Hepatocyte (in vitro differentiated cells): ENCODE results near the gene SIGLEC1. TPM values are rescaled to one million over a fixed set of nuclear protein-coding genes. Genes with fewer than 3 reads are reported as not detected.

ENCODE experiments used
- DNase-seq: peaks from one replicate; pipeline ENCODE4 v3.0.0-alpha.2; 2016; ENCODE audit warnings: low spot score
- H2AFZ ChIP-seq: fragments of 200-600 bp; sonication (generic); 2 replicates; pipeline ENCODE4 v1.6.0; 2016; ENCODE audit warnings: antibody characterized with exemption, mild to moderate bottlenecking
- H3K27ac ChIP-seq: fragments of 200-600 bp; sonication (generic); 2 replicates; pipeline ENCODE4 v1.5.1; 2016; ENCODE audit warnings: mild to moderate bottlenecking
- H3K27me3 ChIP-seq: fragments of 200-600 bp; sonication (generic); 2 replicates; pipeline ENCODE4 v1.6.1; 2016
- H3K36me3 ChIP-seq: fragments of 200-600 bp; sonication (generic); replicated peaks from 2 replicates; pipeline ENCODE4 v1.5.1; 2016; ENCODE audit warnings: low read depth; ENCODE audit not compliant: insufficient read depth
- H3K4me1 ChIP-seq: fragments of 200-600 bp; sonication (generic); 2 replicates; pipeline ENCODE4 v1.5.1; 2016; ENCODE audit warnings: mild to moderate bottlenecking, moderate library complexity; ENCODE audit not compliant: insufficient read depth
- H3K4me2 ChIP-seq: fragments of 200-600 bp; sonication (generic); 2 replicates; pipeline ENCODE4 v1.6.0; 2016
- H3K4me3 ChIP-seq: fragments of 200-600 bp; sonication (generic); 2 replicates; pipeline ENCODE4 v1.5.1; 2016; ENCODE audit warnings: mild to moderate bottlenecking
- H3K79me2 ChIP-seq: fragments of 200-600 bp; sonication (generic); 2 replicates; pipeline ENCODE4 v1.6.0; 2017; ENCODE audit warnings: mild to moderate bottlenecking
- H3K9me2 ChIP-seq: fragments of 200-600 bp; sonication (generic); replicated peaks from 2 replicates; pipeline ENCODE4 v1.6.0; 2017; ENCODE audit warnings: mild to moderate bottlenecking; ENCODE audit not compliant: insufficient read depth
- H3K9me3 ChIP-seq: fragments of 200-600 bp; sonication (generic); 2 replicates; pipeline ENCODE4 v1.5.1; 2016; ENCODE audit warnings: low read depth, mild to moderate bottlenecking
- H4K20me1 ChIP-seq: fragments of 200-600 bp; sonication (generic); 2 replicates; pipeline ENCODE4 v1.6.0; 2016; ENCODE audit warnings: mild to moderate bottlenecking; ENCODE audit not compliant: insufficient read depth, poor library complexity, severe bottlenecking
- CTCF ChIP-seq: fragments of 200-600 bp; sonication (generic); IDR thresholded peaks from 2 replicates; pipeline ENCODE4 v1.5.1; 2016; ENCODE audit warnings: antibody characterized with exemption, mild to moderate bottlenecking; ENCODE audit not compliant: poor library complexity
- EZH2 ChIP-seq: fragments of 200-600 bp; sonication (generic); IDR thresholded peaks from 2 replicates; pipeline ENCODE4 v1.6.1; 2016; ENCODE audit warnings: antibody characterized with exemption, mild to moderate bottlenecking, borderline replicate concordance
- EZH2phosphoT487 ChIP-seq: fragments of 200-600 bp; sonication (generic); IDR thresholded peaks from one replicate; pipeline ENCODE4 v1.6.1; 2018; ENCODE audit warnings: antibody characterized with exemption, mild to moderate bottlenecking, low read depth, moderate library complexity; ENCODE audit not compliant: unreplicated experiment, severe bottlenecking
- WGBS: methylation state at CpG from one replicate; pipeline ENCODE4 v1.1.6; 2016; ENCODE audit warnings: low lambda C conversion rate; ENCODE audit errors: missing lambda C conversion rate; 5-methylcytosine and 5-hydroxymethylcytosine counted together
- polyA plus RNA-seq: library from polyadenylated mRNA; unstranded; fragments of >200 nt; fragmentation: Nextera tagmentation; extraction: Ambion mirVana; gene quantifications from 2 replicates; pipeline ENCODE4 v1.2.1, GENCODE V29; 2016
- total RNA-seq: library from RNA; depleted of rRNA; stranded (reverse); fragments of >200 nt; gene quantifications from 2 replicates; pipeline ENCODE4 v1.2.3, GENCODE V29; 2014

The SIGLEC1 gene
- total and polyA plus RNA-seq, 2 experiments from 2014 or later = 0.11 to 0.23 TPM

- Histone ChIP-seq H3K27me3 (peaks cover 52% of the 10 kb centered on the region), H3K4me2 (peak overlapping the region; percentile 90), H3K4me3 (no peak overlapping the region), H3K79me2 (no peaks in the 10 kb centered on the region), H3K9me2 (no peaks in the 10 kb centered on the region), H3K4me1 (peaks cover 12% of the 10 kb centered on the region), H2AFZ (peak overlapping the region; percentile 56), H3K36me3 (no peaks in the 10 kb centered on the region), H3K9me3 (no peaks in the 10 kb centered on the region), H4K20me1 (no peaks in the 10 kb centered on the region), H3K27ac (no peak overlapping the region)
- TF ChIP-seq CTCF (no peak), EZH2phosphoT487 (no peak), EZH2 (peak; percentile 11)
- 30% methylated on average over 27 of the region's 31 CpGs for WGBS
- DNase-seq = no peak
Observed at GRCh38 chr20:3751305-3751674, 38.9 kb upstream of the SIGLEC1 start.

- H3K9me2 ChIP-seq = no peaks in the 10 kb centered on the region
- H2AFZ ChIP-seq = no peak overlapping the region
- peak overlapping the region; percentile 71 for H3K4me2 ChIP-seq
- peaks cover 12% of the 10 kb centered on the region for H3K4me1 ChIP-seq
- no peaks in the 10 kb centered on the region for H3K36me3 ChIP-seq
- no peaks in the 10 kb centered on the region for H4K20me1 ChIP-seq
- peak; percentile 64 for DNase-seq
- peaks cover 60% of the 10 kb centered on the region for H3K27me3 ChIP-seq
- H3K79me2 ChIP-seq = no peaks in the 10 kb centered on the region
- TF ChIP-seq CTCF (peak; percentile 69), EZH2 (no peak), EZH2phosphoT487 (no peak)
- 17% methylated on average over 58 of the region's 72 CpGs for WGBS
- no peak overlapping the region for H3K27ac ChIP-seq
- no peak overlapping the region for H3K4me3 ChIP-seq
- no peaks in the 10 kb centered on the region for H3K9me3 ChIP-seq
Observed at GRCh38 chr20:3749689-3750531, 37.5 kb upstream of the SIGLEC1 start.

DNA sequence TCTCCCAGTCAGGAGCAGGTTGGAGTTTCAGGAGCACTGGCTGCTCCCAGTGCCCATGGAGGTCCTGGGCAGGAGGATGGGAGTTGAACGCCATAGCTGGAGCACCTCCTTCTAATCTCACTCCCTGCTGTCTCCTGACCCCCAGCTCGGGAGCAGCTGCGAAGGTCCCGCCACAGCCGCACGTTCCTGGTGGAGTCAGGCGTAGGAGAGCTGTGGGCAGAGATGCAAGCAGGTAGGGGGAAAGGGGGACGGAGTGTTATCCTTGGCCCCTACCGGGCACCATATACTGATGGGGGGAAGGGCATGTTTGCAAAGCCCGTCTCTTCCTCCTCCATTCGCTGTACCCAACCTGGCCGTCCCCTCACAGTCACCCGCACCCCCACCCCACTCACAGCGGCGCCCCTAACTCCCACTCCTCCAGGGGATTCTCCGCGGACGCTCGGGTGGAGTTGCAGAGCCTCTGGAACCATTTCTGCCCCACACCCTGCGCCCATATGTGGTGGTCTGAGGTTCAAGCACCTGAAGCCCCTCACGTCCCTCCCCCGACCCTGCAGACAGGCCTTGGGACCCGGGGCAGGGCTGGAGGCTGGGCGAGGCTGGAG lies 36.8 kb upstream of the SIGLEC1 start:
- TF ChIP-seq CTCF (no peak), EZH2phosphoT487 (no peak), EZH2 (no peak)
- no peaks in the 10 kb centered on the region for H3K36me3 ChIP-seq
- no peak overlapping the region for H3K27ac ChIP-seq
- no peaks in the 10 kb centered on the region for H3K9me3 ChIP-seq
- WGBS = 80% methylated on average over 21 of the region's 24 CpGs
- DNase-seq = no peak
- H3K4me1 ChIP-seq = peaks cover 12% of the 10 kb centered on the region
- no peaks in the 10 kb centered on the region for H3K9me2 ChIP-seq
- H4K20me1 ChIP-seq = no peaks in the 10 kb centered on the region
- peaks cover 67% of the 10 kb centered on the region for H3K27me3 ChIP-seq
- H3K4me3 ChIP-seq = no peak overlapping the region
- no peak overlapping the region for H2AFZ ChIP-seq
- H3K4me2 ChIP-seq = peak overlapping the region; percentile 71
- H3K79me2 ChIP-seq = no peaks in the 10 kb centered on the region
